ENCODE results near the gene MAP3K8.

The MAP3K8 gene

GRCh38 chr10:30491916-30492515 lies 58.0 kb downstream of the MAP3K8 start:
- DNase-seq, result no peak

- DNase-seq, result no peak
Observed at GRCh38 chr10:30493609-30494530, 59.9 kb downstream of the MAP3K8 start.

- no peak for DNase-seq
Observed at GRCh38 chr10:30494558-30494957, 60.6 kb downstream of the MAP3K8 start.

- no peak for DNase-seq
Observed at GRCh38 chr10:30495687-30496086, 61.7 kb downstream of the MAP3K8 start.

GRCh38 chr10:30499816-30500215 lies 65.8 kb downstream of the MAP3K8 start:
- no peak for DNase-seq

- no peak for DNase-seq
Observed at GRCh38 chr10:30500534-30500933, 66.5 kb downstream of the MAP3K8 start.

GRCh38 chr10:30500963-30501504 lies 67.0 kb downstream of the MAP3K8 start:
- DNase-seq, result no peak

GRCh38 chr10:30502266-30503060 lies 68.5 kb downstream of the MAP3K8 start:
- DNase-seq, result no peak

GRCh38 chr10:30503700-30504266 lies 69.8 kb downstream of the MAP3K8 start:
- no peak for DNase-seq

GRCh38 chr10:30505543-30506298 lies 71.7 kb downstream of the MAP3K8 start:
- DNase-seq, result no peak

- DNase-seq, result no peak
Observed at GRCh38 chr10:30509508-30509907, 75.5 kb downstream of the MAP3K8 start.

- DNase-seq, result no peak
Observed at GRCh38 chr10:30510184-30510931, 76.4 kb downstream of the MAP3K8 start.

GRCh38 chr10:30510932-30511700 lies 77.1 kb downstream of the MAP3K8 start:
- DNase-seq, result no peak

Data from NCI-H1092 (cell line).